Stromal cell of bone marrow (primary cell): ENCODE measurements around the gene PPP1R36.
A peak's percentile ranks its signal among the peaks of the same experiment; 100 is the strongest.
"Not testable (repeated sequence)": the region's sequence is repeated elsewhere in the genome, so short reads cannot be mapped to it uniquely, and the experiment has no call there.

Experiments
- DNase-seq: peaks from one replicate; pipeline ENCODE4 v3.0.0-alpha.2; 2012; ENCODE audit warnings: low read depth

The PPP1R36 gene

DNA sequence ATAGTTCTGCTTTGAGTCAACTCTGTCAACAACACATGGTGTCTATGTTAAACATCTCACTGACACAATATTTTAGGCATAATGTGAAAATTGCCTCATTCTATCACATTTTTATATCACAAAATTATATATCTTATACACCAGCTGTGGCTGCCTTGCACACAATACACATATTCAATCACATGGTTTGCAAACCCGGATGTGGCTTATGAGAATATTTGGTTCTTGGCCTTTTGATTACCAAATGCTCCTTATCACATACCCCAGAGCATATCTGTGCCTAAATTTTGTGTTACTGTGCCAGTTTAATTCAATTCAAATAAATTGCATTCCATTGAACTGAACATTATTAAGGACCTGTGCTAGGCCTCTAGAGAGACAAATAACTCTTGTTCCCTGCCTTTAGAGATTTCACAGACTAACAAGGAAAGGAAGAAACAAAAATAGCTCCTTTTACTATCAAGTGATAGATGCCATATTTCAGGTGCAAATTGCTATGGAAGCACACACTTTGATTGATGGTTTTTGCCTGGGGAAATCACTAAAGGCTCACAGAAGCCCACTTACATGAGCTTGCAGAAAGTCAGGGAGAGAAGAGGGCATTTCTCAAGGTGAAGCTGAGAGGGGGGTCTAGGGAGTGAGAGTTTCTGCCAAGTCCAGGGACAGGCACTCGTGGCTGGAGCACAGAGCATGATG lies 63.4 kb downstream of the PPP1R36 start:
- DNase-seq: no peak

DNA sequence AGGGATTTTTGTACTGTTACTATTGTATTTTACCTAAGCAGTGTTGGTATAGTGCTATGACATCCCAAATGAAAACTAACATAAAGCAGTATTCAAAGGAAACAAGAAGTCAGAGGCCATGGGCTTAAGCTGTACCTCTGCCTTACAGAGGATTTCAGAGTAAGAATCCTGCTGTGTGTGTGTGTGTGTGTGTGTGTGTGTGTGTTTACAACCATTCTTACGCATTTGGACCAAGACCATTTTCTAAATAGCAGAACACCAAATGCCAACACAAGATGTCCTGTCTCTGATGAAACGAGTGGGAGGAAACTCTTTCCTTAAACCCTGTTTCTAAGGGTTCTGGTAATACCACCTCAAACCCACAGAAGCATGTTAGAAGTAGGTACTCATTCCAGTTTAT lies 64.4 kb downstream of the PPP1R36 start:
- no peak for DNase-seq

DNA sequence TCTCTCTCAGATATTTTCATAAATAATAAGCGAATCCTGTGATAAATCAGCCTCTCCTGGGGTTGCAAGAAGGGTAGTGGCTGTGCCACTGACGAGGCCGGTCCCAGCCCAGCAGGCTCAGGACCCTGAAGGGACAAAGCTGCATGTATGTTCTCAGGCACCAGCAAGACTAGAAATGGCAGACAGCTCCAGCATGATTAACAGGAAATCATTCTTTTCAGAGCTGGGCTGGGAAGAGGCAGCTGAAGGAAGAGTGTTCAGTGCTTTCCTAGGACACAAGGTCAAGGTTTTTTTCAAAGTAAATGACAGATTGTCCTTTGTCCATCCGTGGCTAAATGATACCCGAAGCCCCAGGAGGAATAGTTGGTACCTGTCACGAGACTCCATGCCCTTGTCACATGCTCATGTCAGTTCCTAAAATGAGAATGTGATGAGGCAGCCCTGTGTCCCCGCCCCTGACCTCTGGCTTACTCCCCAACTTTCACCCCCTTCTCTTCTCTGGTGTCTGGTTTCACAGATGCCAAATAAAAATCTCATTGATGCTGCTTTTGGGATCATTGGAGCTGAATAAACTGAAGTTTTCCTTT lies 65.1 kb downstream of the PPP1R36 start:
- DNase-seq: no peak

DNA sequence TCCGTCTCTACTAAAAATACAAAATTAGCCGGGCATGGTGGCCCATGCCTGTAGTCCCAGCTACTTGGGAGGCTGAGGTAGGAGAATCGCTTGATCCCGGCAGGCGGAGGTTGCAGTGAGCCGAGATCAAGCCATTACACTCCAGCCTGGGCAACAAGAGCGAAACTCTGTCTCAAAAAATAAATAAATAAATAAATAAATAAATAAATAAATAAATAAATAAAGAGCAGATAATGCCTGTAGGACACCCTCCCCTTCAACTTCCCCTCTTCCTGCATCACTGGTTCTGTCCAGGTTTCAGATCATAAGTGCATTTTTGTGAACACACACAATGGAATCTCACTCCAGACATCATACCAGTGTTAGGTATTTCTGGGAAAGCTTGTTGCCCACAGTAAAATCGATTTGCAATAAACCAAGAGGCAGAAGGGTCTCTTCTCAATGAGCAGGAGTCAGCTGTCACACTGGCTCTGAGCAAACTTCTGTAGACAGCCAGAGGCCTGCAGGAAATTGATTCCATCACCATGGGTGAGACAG lies 68.2 kb downstream of the PPP1R36 start:
- DNase-seq: not testable (repeated sequence)

DNA sequence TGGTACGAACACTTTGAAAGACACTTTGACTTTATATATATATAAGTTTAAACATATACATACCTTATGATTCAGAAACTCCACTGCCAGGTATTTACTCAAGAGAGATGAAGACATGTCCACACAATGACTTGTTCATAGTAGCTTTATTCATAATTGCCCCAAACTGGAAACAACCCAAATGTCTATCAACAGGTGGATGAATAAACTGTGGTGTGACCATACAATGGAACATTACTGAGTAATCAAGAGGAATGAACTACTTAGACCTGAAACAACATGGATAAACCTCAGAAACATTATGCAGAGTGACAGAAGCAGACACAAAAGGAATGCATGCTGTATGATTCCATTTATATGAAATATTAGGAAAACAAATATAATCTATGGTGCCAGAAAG lies 71.1 kb downstream of the PPP1R36 start:
- DNase-seq: no peak

DNA sequence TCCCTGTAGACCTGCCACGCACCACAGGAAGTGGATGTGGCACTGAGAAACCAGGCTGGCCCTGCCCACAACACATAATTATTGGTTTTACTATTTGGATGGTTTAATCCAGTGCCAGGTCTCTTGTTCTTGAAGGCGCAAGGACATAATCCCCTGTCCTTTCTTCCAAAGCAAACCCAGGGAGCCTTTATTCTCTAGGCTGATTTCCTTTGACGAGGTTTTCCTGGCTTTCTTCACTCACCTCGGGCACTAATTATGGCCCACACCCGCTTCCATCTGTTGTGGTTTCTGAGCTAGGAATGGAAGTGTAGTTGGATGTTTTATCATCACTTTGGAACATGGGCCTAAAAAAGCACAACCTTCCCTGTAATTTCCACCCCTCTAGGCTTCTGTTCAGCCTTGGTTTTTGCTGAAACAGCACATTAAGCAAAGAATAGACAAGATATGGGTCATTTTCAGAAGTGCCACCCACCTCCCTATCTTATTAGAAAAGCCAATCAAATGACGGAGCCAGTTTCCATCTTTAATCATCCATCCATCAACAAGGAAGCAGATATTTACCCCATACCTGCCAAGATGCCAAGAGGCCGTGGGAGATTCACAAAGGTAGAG lies 73.9 kb downstream of the PPP1R36 start:
- DNase-seq: no peak

DNA sequence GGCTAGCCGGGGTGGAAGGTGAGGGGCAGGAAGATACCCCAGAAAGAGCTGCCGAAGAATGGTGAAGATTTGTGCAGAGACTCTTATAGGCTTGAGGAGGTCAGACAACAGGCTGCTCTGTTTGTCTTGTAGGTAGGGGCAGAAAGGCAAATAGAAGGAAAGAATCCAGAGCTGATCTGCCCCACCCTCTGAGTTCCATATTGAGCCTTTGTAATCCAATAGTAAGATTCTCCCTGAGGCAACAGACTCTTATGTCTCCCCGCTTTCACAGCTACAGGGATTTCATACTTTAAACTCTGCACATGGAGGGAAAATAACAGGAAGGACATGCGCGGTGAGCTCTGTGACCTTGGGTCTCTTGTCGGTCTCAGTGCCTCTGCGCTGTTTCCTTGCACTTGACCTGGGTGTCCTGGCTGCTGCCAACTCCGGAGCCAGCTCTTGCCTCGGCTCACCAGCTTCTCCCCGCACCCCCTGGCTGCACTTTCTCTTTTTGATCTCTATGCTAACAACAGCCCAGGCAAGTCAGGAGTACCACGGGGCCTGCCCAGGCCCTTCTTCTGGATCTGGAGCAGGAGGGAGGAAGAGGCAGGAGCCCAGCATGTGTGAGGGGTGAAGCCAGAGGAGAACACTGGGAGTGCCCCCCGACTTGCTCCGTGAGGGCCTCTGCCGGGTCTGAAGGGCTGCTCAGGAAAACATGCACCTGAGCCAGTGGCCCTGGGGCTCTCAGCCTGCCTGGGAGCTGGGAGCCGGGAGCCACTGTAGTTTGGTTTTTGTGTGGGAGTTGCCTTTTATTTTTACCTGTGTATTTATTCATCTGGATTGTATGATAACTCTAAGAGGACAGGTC lies 75.8 kb downstream of the PPP1R36 start:
- no peak for DNase-seq

DNA sequence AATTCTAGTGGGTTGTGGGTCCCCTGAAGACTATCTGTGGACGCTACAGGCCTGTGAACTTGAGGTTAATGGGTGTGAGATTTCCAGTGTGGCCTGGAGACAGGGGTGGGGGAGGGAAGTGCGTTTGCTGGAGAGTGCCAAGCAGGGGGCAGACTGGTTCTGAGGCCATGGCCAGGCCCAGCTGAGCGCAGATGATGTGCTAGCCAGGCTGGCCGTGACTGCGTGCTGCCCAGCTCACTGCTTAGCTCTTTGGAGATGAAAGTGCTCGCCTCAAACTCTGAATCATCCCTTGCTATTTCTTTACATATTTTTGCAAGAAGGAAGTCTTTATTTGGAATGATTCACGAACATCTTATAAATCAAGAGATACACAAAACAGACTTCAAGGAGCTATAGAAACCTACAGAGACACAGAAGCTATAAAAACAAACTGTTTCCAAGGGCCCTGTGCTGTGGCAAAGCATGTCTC lies 79.2 kb downstream of the PPP1R36 start:
- peak; percentile 84 for DNase-seq

DNA sequence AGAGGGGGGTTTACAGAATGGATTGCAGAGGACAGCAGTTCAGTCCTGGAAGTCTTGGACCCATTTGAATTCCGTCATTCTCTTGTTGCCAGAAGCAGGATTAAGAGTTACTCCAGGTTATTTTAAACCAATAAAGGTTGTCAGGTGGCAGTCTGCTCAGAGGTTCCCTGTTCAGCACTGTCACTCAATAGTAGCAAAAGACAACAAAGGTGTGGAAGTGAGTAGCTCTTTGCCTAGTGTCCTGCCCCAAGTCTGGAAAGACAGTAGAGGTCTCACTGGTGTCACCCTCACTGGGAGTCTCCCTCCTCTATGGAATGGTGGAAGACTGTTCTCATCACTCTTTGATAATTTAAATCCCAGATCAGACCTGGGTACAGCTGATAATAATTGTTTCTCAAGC lies 81.0 kb downstream of the PPP1R36 start:
- DNase-seq: no peak

DNA sequence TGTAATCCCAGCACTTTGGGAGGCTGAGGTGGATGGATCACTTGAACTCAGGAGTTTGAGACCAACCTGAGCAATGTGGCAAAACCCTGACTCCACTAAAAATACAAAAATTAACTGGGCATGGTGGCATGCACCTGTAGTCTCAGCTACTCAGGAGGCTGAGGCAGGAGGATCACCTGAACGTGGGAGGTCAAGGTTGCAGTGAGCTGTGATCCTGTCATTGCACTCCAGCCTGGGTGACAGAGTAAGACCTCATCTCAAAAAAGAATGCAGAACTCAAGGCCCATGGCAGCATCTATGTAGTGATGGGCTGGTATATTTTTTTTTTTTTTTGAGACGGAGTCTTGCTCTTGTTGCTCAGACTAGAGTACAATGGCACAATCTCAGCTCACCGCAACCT lies 81.5 kb downstream of the PPP1R36 start:
- not testable (repeated sequence) for DNase-seq

DNA sequence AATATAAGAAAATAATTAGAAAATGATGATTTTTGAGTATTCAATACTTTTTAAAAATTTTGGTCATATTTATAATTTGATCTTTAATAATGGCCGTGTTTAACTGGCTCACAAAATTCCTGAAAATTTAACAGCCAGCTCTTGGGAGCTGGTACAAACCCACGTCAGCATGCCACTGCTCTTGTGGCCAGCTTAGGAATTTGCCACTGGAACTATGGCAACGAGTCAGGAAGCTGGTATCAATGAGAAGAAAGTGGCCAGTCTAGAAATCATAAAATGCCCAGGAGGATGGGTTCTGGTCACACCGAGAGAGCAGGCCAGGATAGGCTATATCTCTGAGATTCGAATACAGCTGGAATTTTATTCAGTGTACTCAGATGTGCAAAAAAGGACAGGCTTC lies 82.3 kb downstream of the PPP1R36 start:
- DNase-seq: no peak

DNA sequence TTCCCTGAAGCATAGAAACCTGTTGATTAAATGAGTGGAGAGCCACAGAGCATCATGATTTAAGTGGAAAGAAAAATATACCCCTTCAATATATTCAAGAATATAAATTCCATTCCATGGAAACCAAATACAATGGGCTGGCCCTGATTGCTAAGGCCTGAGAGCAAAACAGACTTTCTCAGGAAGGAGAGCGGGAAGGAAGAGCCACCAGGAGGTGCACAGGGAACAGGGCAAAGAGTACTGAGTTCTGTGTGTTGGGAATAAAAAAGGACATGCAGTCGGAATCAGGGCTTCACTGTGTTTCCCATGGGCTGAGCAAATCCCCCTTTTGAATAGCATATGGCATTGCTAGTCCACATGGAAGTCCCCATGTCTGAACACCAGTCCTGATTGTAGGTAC lies 84.8 kb downstream of the PPP1R36 start:
- no peak for DNase-seq

DNA sequence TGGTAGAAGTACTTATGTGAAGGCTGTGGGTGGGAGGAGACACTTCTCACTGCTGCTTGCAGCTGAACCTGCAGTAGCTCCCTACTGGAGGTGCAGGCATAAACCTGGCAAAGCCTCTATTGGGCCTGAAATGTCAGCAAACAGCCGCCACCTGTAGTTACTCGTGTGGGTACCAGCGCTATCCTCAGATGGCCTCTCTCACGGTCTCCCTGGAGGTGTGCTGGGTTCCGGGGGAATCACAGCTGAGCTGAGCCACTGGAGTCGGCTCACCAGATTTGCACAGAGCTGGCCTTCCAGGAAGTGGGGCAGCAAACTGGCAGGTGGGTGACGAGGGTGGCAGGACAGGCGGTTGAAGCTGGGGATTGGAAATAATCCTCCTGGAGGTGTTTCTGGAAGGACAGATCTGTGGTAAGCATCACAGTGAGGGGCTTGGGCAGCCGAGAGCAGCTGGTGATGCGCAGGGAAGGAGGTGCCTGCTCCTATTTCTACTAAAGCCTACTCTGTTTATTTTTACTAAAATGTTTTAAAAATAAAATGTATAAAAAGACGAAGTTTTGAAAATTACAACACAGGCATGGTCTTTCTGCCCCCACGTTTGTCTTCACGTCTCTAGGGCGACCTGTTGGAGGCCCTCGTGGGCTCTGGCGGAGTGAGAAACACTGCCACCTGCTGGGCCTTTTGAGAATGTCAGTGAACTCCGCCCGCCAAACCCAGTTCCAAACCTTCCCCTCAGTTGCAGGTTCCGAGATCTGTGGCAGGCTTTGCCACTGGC lies 86.6 kb downstream of the PPP1R36 start:
- no peak for DNase-seq

DNA sequence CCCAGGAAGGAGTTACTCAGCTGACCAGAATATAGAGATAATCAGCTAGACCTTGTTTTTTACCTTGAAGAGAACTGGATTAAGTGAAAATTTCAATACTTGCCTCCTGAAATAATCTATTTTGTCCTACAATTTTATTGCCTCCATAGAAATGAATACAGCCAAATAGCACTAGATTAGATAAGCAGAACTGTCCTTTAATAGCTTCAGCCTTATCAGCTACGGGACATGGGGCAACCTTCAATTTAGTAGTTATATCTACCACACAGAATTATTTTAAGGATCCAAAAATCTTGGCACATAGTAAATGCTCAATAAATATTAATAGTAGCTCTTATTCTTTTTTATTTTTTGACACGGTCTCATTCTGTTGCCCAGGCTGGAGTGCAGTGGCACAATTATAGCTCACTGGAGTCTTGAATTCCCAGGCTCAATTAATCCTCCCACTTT lies 87.2 kb downstream of the PPP1R36 start:
- DNase-seq: no peak

DNA sequence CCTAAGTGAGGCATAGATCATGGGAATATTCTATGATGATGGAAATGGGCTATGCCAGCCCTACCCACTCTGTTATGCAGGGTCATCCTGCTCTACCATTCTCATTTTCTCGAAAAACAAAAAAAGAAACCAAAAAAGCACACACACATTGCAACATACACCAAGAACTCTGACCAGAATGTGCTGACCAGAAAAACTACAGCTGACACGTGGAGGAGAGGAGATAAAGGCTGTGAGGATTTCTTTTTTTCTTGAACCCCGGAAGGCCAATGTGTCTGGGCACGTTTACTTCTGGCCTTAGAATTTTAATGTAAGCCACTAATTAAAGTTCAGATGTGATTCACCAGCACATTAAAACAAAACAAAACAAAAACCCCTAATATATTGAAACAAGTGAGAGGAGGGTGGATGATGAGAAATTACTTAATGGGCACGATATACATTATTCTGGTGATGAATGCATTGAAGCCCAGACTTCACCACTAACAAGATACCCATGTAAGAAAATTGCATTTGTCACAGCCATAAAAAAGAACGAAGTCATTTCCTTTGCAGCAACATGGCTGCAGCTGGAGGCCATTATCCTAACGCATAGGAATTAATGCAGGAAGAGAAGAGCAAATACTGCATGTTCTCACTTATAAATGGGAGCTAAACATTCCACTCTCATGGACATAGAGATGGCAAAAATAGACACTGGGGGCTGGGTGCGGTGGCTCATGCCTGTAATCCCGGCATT lies 88.1 kb downstream of the PPP1R36 start:
- DNase-seq: no peak

DNA sequence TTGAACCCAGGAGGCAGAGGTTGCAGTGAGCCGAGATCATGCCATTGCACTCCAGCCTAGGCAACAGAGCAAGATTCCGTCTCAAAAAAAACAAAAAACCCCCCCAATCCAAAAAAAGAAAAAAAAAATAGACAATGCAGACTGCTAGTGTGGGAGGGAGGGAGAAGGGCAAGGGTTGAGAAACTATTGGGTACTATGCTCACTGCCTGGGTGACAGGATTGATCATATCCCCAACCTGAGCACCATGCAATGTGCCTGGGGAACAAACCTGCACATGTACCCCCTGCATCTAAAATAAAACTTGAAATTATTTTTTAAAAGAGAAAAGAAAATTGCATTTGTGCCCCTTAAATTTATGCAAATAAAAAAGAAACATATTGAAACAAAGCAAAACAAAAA lies 88.9 kb downstream of the PPP1R36 start:
- DNase-seq: no peak
